A549 (cell line): Measurements from ENCODE around the gene KRTAP19-7.

Experiments used
- CHD2 ChIP-seq: fragments of 150-350 bp; IDR thresholded peaks from 2 replicates; pipeline ENCODE4 v1.6.1; 2014; ENCODE audit warnings: low read length; ENCODE audit not compliant: partially characterized antibody
- CTCF ChIP-seq: fragments of >200 bp; sonication (Bioruptor Twin); formaldehyde crosslinking; IDR thresholded peaks from 3 replicates; pipeline ENCODE4 v1.5.1; 2016
- EHMT2 ChIP-seq: fragments of 200-600 bp; sonication (generic); IDR thresholded peaks from 2 replicates; pipeline ENCODE4 v1.6.1; 2016; ENCODE audit warnings: antibody characterized with exemption, low read depth, mild to moderate bottlenecking, moderate library complexity
- EP300 ChIP-seq, 2 experiments: fragments of >200 bp; sonication (Bioruptor Twin); formaldehyde crosslinking; IDR thresholded peaks; 2 replicates in 1 of 2; 3 replicates in 1 of 2; pipeline ENCODE4 v1.6.1; 2016 to 2017
- JUN ChIP-seq, 2 experiments: fragments of >200 bp; sonication (Bioruptor Twin); formaldehyde crosslinking; IDR thresholded peaks; 2 replicates in 1 of 2; 3 replicates in 1 of 2; pipeline ENCODE4 v1.6.1; 2016 to 2017
- JUNB ChIP-seq: fragments of >200 bp; sonication (Bioruptor Twin); formaldehyde crosslinking; IDR thresholded peaks from 2 replicates; pipeline ENCODE4 v1.6.1; 2016
- MAX ChIP-seq: IDR thresholded peaks from 2 replicates; pipeline ENCODE4 v1.6.1; 2012
- MAZ ChIP-seq: fragments of 150-350 bp; IDR thresholded peaks from 2 replicates; pipeline ENCODE4 v1.6.1; 2014; ENCODE audit warnings: antibody characterized with exemption, low read depth, low read length, borderline replicate concordance
- PBX3 ChIP-seq: IDR thresholded peaks from 2 replicates; pipeline ENCODE4 v1.6.1; 2012
- POLR2A ChIP-seq: IDR thresholded peaks from 2 replicates; pipeline ENCODE4 v1.6.1; 2012; ENCODE audit warnings: mild to moderate bottlenecking, low read length
- RAD21 ChIP-seq, 2 experiments: fragments of >200 bp in 1 of 2; sonication (Bioruptor Twin) in 1 of 2; formaldehyde crosslinking in 1 of 2; IDR thresholded peaks in 1 of 2; conservative IDR thresholded peaks in 1 of 2; 2 replicates in 1 of 2; 3 replicates in 1 of 2; pipeline ENCODE4 v1.6.1; 2012 to 2018; ENCODE audit warnings: inconsistent platforms in 1 of 2
- RCOR1 ChIP-seq: fragments of 150-350 bp; IDR thresholded peaks from 2 replicates; pipeline ENCODE4 v1.6.1; 2014; ENCODE audit warnings: antibody characterized with exemption, low read length, low read depth
- RNF2 ChIP-seq: fragments of 200-600 bp; sonication (generic); IDR thresholded peaks from 2 replicates; pipeline ENCODE4 v1.6.1; 2016; ENCODE audit warnings: low read depth, mild to moderate bottlenecking, antibody characterized with exemption, moderate library complexity, borderline replicate concordance
- TF ChIP-seq, protein P1 (sequence below): fragments of 200-600 bp; sonication (generic); IDR thresholded peaks from 2 replicates; pipeline ENCODE4 v1.6.1; 2016; ENCODE audit warnings: antibody characterized with exemption, mild to moderate bottlenecking, moderate library complexity

- TF ChIP-seq CTCF (no peak), MAZ (no peak), PBX3 (no peak), JUN (IDR thresholded peaks at IDR 0.05) (no peak), RAD21 (conservative IDR thresholded peaks at IDR 0.05 in 1 of 2, IDR thresholded peaks at IDR 0.05 in 1 of 2) (no peak), RCOR1 (no peak), JUNB (no peak), EP300 (IDR thresholded peaks at IDR 0.05) (no peak), MAX (no peak), POLR2A (no peak), EHMT2 (no peak), CHD2 (no peak), RNF2 (no peak)
- TF ChIP-seq, protein P1, sequence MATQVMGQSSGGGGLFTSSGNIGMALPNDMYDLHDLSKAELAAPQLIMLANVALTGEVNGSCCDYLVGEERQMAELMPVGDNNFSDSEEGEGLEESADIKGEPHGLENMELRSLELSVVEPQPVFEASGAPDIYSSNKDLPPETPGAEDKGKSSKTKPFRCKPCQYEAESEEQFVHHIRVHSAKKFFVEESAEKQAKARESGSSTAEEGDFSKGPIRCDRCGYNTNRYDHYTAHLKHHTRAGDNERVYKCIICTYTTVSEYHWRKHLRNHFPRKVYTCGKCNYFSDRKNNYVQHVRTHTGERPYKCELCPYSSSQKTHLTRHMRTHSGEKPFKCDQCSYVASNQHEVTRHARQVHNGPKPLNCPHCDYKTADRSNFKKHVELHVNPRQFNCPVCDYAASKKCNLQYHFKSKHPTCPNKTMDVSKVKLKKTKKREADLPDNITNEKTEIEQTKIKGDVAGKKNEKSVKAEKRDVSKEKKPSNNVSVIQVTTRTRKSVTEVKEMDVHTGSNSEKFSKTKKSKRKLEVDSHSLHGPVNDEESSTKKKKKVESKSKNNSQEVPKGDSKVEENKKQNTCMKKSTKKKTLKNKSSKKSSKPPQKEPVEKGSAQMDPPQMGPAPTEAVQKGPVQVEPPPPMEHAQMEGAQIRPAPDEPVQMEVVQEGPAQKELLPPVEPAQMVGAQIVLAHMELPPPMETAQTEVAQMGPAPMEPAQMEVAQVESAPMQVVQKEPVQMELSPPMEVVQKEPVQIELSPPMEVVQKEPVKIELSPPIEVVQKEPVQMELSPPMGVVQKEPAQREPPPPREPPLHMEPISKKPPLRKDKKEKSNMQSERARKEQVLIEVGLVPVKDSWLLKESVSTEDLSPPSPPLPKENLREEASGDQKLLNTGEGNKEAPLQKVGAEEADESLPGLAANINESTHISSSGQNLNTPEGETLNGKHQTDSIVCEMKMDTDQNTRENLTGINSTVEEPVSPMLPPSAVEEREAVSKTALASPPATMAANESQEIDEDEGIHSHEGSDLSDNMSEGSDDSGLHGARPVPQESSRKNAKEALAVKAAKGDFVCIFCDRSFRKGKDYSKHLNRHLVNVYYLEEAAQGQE = no peak
Measured at GRCh38 chr21:30567617-30568016, 6.5 kb upstream of the KRTAP19-7 start.
